Activated naive CD8-positive, alpha-beta T cell (primary cell): Measurements from ENCODE around the gene SMG1.
"Not testable (repeated sequence)": the region's sequence is repeated elsewhere in the genome, so short reads cannot be mapped to it uniquely, and the experiment has no call there.

Experiments
- H3K27ac Mint-ChIP-seq: one replicate; pipeline ENCODE4 v1.8.0; 2021; ENCODE audit warnings: mixed read lengths
- H3K27me3 Mint-ChIP-seq: one replicate; pipeline ENCODE4 v1.8.0; 2021; ENCODE audit warnings: mixed read lengths
- H3K36me3 Mint-ChIP-seq: one replicate; pipeline ENCODE4 v1.8.0; 2021; ENCODE audit warnings: mixed read lengths
- H3K4me1 Mint-ChIP-seq: one replicate; pipeline ENCODE4 v1.8.0; 2021; ENCODE audit warnings: low read depth, mixed read lengths
- H3K4me3 Mint-ChIP-seq: one replicate; pipeline ENCODE4 v1.8.0; 2021; ENCODE audit warnings: mild to moderate bottlenecking, mixed read lengths
- H3K9me3 Mint-ChIP-seq: one replicate; pipeline ENCODE4 v1.8.0; 2021; ENCODE audit warnings: low read depth, mixed read lengths

SMG1 gene

GRCh38 chr16:18908716-18909115 is 17.5 kb downstream of the SMG1 start:
- H3K4me3 Mint-ChIP-seq, H3K9me3 Mint-ChIP-seq, H3K27ac Mint-ChIP-seq, H3K27me3 Mint-ChIP-seq, H3K36me3 Mint-ChIP-seq: not testable (repeated sequence)
- peaks cover 44% of the 10 kb centered on the region for H3K4me1 Mint-ChIP-seq

GRCh38 chr16:18902778-18903177 is 23.4 kb downstream of the SMG1 start:
- Mint-ChIP-seq H3K4me1 (peaks cover 71% of the 10 kb centered on the region), H3K27ac (peak overlapping the region; percentile 79)
- not testable (repeated sequence) for H3K4me3 Mint-ChIP-seq, H3K9me3 Mint-ChIP-seq, H3K36me3 Mint-ChIP-seq, H3K27me3 Mint-ChIP-seq

DNA sequence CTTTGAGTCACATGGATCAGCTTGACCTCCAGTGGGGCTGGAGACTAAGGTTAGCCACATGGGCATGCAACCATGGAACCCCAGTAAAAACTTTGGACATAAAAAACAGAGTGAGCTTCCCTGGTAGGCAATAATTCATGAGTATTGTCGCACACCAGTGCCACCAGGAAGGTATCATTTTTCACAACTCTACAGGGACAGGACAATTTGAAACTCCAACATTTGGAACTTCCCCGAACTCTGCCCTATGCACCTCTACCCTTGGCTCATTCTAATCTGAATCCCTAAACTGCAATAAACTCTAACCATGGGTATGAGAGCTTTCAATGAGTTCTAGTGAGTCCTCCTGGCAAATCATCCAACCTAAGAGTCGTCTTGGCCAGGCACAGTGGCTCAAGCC is 24.2 kb downstream of the SMG1 start:
- not testable (repeated sequence) for H3K27ac Mint-ChIP-seq, H3K36me3 Mint-ChIP-seq, H3K4me3 Mint-ChIP-seq, H3K27me3 Mint-ChIP-seq, H3K9me3 Mint-ChIP-seq
- peaks cover 69% of the 10 kb centered on the region for H3K4me1 Mint-ChIP-seq

DNA sequence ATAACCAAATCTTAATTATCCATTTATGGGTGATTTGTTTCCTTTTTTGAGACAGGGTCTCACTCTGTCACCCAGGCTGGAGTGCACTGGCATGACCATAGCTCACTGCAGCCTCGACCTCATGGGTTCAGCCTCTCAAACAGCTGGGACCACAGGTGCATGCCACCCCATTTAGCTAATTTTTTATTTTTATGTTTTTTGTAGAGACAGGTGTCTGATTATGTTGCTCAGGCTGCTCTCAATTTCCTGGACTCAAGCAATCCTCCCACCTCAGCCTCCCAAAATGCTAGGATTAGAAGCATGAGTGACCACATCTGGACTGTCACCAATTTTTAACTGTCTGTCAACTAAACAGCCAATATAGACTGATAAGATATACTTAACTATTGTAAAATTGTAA is 25.0 kb downstream of the SMG1 start:
- not testable (repeated sequence) for H3K36me3 Mint-ChIP-seq, H3K27ac Mint-ChIP-seq, H3K9me3 Mint-ChIP-seq, H3K27me3 Mint-ChIP-seq, H3K4me3 Mint-ChIP-seq
- H3K4me1 Mint-ChIP-seq = peaks cover 62% of the 10 kb centered on the region

DNA sequence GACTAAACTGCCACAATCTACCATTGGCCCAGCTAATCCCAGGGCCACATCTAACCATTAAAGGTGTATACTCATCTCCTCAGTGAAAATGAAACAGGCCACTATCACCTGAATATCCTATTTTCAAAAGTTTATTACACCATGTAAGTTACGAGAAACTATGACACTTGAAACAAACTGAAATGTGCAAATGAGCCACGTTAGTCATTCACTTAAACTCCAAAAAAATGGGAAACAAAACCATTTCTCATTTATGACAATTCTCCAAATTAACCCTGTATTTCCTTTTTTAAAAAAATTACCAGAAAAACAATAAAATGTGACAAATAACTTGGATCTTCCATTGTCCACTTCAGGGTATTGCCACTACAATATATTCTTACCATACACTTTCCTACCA is 41.8 kb downstream of the SMG1 start:
- H3K27ac Mint-ChIP-seq, H3K27me3 Mint-ChIP-seq, H3K36me3 Mint-ChIP-seq, H3K4me3 Mint-ChIP-seq, H3K9me3 Mint-ChIP-seq, H3K4me1 Mint-ChIP-seq: not testable (repeated sequence)

GRCh38 chr16:18877734-18878133 is 48.5 kb downstream of the SMG1 start:
- not testable (repeated sequence) for H3K4me3 Mint-ChIP-seq, H3K27me3 Mint-ChIP-seq, H3K9me3 Mint-ChIP-seq, H3K36me3 Mint-ChIP-seq, H3K27ac Mint-ChIP-seq, H3K4me1 Mint-ChIP-seq

- H3K27ac Mint-ChIP-seq, H3K4me3 Mint-ChIP-seq, H3K9me3 Mint-ChIP-seq, H3K36me3 Mint-ChIP-seq, H3K4me1 Mint-ChIP-seq, H3K27me3 Mint-ChIP-seq: not testable (repeated sequence)
Measured at GRCh38 chr16:18877259-18877658, 48.9 kb downstream of the SMG1 start.

DNA sequence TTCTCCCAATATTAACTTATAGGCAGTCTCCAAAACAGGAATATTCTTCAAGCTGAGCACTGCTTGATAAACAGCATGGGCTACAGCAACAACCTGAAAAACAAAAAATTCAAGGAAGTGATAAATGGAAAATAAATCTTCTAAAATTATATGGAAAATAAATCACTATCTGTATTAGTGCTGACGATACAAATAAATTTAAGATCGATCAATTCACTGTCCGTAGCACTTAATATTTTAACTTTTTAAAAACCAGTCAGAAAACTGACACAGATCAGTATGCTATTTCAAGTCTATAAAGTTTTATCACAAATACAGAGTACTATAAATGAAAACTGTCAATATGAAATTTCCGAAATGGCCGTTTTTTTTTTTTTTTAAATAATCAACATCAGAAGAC is 49.9 kb downstream of the SMG1 start:
- H3K27ac Mint-ChIP-seq, H3K4me3 Mint-ChIP-seq, H3K27me3 Mint-ChIP-seq, H3K4me1 Mint-ChIP-seq, H3K9me3 Mint-ChIP-seq, H3K36me3 Mint-ChIP-seq: not testable (repeated sequence)

GRCh38 chr16:18869043-18869771 is 57.0 kb downstream of the SMG1 start:
- not testable (repeated sequence) for H3K27ac Mint-ChIP-seq, H3K4me3 Mint-ChIP-seq, H3K36me3 Mint-ChIP-seq, H3K9me3 Mint-ChIP-seq, H3K27me3 Mint-ChIP-seq
- H3K4me1 Mint-ChIP-seq = peaks cover 13% of the 10 kb centered on the region

DNA sequence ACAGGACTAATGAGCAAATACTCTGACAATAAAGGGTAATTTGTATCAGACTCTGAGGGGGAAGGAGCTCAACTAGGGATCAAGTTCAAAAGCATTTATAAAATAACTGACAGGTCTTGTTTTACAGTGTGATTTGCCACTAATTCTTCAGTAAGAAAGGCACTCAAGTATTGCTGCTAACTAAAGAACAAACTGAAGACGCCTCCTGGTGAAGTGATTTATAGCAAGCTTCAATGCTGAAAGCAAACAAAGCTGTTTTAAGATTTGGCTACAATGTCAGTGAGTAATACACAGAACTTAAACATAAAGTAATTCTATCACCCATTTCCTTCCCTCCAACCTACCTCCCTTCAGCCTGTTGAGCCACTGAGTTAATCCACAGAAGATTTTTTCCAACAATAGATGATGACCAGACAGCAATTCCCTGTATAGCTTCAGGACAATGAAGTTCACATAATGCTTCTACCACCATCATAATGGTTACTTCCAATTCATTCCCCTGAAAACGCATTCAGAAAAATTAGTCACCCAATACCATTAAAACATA is 59.9 kb downstream of the SMG1 start:
- H3K9me3 Mint-ChIP-seq, H3K27ac Mint-ChIP-seq, H3K27me3 Mint-ChIP-seq, H3K4me3 Mint-ChIP-seq, H3K36me3 Mint-ChIP-seq: not testable (repeated sequence)
- peaks cover 13% of the 10 kb centered on the region for H3K4me1 Mint-ChIP-seq

- H3K27ac Mint-ChIP-seq = peak overlapping the region; percentile 34
- not testable (repeated sequence) for H3K36me3 Mint-ChIP-seq
Measured at GRCh38 chr16:18862891-18863290, 63.3 kb downstream of the SMG1 start.

DNA sequence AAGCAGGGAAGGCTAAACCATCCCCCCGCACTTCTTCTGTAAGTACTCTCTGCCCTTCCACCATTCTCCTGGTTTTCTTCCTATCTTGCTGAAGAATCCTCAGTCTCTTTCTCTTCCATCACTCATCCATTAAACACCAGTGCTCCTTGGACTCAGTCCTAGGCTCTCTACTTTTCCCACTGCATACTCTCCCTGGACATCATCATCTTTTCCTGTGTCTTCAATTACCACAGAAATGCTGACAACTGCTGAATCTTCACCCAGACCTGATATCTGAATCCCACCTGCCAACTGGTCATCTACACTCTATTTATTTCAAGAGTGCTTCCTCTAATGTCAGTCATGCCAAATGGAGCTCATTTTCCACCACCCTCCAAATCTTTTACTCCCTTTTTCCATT is 71.0 kb downstream of the SMG1 start:
- Mint-ChIP-seq H3K4me3 (no peak overlapping the region), H3K4me1 (peaks cover 8% of the 10 kb centered on the region), H3K36me3 (peaks cover 9% of the 10 kb centered on the region)

More at GRCh38 chr16:18862891-18863290, 63.3 kb downstream of the SMG1 start:
- H3K9me3 Mint-ChIP-seq, H3K27me3 Mint-ChIP-seq, H3K4me3 Mint-ChIP-seq, H3K4me1 Mint-ChIP-seq: not testable (repeated sequence)

GRCh38 chr16:18853694-18854093 is 72.5 kb downstream of the SMG1 start:
- no peaks in the 10 kb centered on the region for H3K27me3 Mint-ChIP-seq
- peaks cover 14% of the 10 kb centered on the region for H3K36me3 Mint-ChIP-seq
- H3K4me1 Mint-ChIP-seq = peaks cover 8% of the 10 kb centered on the region
- no peak overlapping the region for H3K27ac Mint-ChIP-seq
- no peak overlapping the region for H3K4me3 Mint-ChIP-seq
- no peaks in the 10 kb centered on the region for H3K9me3 Mint-ChIP-seq

More for the DNA sequence above, 71.0 kb downstream of the SMG1 start:
- H3K9me3 Mint-ChIP-seq = no peaks in the 10 kb centered on the region
- H3K27ac Mint-ChIP-seq = peak overlapping the region; percentile 62
- no peaks in the 10 kb centered on the region for H3K27me3 Mint-ChIP-seq

DNA sequence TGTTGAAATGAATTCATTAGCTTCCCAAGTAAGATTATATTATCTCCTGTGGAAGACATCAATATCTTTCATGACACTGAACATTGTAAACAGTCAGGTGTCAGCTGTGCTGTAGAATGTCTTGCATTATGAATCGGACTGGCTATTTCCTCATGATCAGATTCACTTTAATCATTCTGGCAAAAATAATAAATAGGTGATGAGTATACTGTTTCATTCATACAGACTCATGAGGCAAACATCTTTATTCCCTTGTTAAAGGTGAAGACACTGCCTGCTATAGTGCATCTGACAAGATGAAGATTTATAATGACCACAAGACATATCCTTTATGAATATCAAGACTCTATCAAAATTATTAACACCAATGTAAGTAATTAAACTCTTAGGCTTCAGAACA is 73.6 kb downstream of the SMG1 start:
- Mint-ChIP-seq H3K9me3 (no peaks in the 10 kb centered on the region), H3K27me3 (no peaks in the 10 kb centered on the region), H3K27ac (peak overlapping the region; percentile 11), H3K36me3 (peaks cover 14% of the 10 kb centered on the region), H3K4me3 (no peak overlapping the region), H3K4me1 (peaks cover 8% of the 10 kb centered on the region)

- H3K27me3 Mint-ChIP-seq = no peaks in the 10 kb centered on the region
- no peak overlapping the region for H3K4me3 Mint-ChIP-seq
- no peak overlapping the region for H3K27ac Mint-ChIP-seq
- H3K4me1 Mint-ChIP-seq = no peaks in the 10 kb centered on the region
- H3K9me3 Mint-ChIP-seq = no peaks in the 10 kb centered on the region
- peaks cover 11% of the 10 kb centered on the region for H3K36me3 Mint-ChIP-seq
Measured at GRCh38 chr16:18846416-18846815, 79.8 kb downstream of the SMG1 start.

- Mint-ChIP-seq H3K27me3 (no peaks in the 10 kb centered on the region), H3K4me3 (no peak overlapping the region), H3K4me1 (peaks cover 2% of the 10 kb centered on the region), H3K9me3 (no peaks in the 10 kb centered on the region), H3K27ac (no peak overlapping the region), H3K36me3 (peaks cover 11% of the 10 kb centered on the region)
Measured at GRCh38 chr16:18842565-18842964, 83.6 kb downstream of the SMG1 start.
